Natural killer cell (primary cell): ENCODE data around the gene AKR1C1. TPM values are rescaled to one million over a fixed set of nuclear protein-coding genes. Genes with fewer than 3 reads are reported as not detected.
"Not testable (repeated sequence)": the region's sequence is repeated elsewhere in the genome, so short reads cannot be mapped to it uniquely, and the experiment has no call there.

Source experiments
- ATAC-seq, 3 donors: fragments of 150-1000 bp in 2 of 3; fragments of 200-7000 bp in 1 of 3; cut with Tn5 transposase; 1 replicate in 1 of 3; 2 replicates in 2 of 3; pipeline ENCODE4 v1.10.0; 2021; ENCODE audit warnings: mild to moderate bottlenecking in 2 of 3, moderate library complexity in 2 of 3
- DNase-seq, 2 donors: peaks; one replicate each; pipeline versions ENCODE4 v3.0.0 to v3.0.0-alpha.2; 2013 to 2021; ENCODE audit warnings: mixed read lengths in 1 of 2
- H3K27ac ChIP-seq: one replicate; pipeline ENCODE4 v1.5.1; 2013; ENCODE audit warnings: mild to moderate bottlenecking, low read length
- H3K27me3 ChIP-seq: one replicate; pipeline ENCODE4 v1.6.1; 2013; ENCODE audit warnings: low read length; ENCODE audit not compliant: control insufficient read depth, insufficient read depth
- H3K36me3 ChIP-seq: one replicate; pipeline ENCODE4 v1.6.1; 2013; ENCODE audit warnings: low read length; ENCODE audit not compliant: control insufficient read depth, insufficient read depth
- H3K4me1 ChIP-seq: one replicate; pipeline ENCODE4 v1.6.1; 2013; ENCODE audit warnings: low read length; ENCODE audit not compliant: control insufficient read depth, insufficient read depth
- H3K4me3 ChIP-seq: one replicate; pipeline ENCODE4 v1.5.1; 2013; ENCODE audit warnings: low read length
- H3K9me3 ChIP-seq: one replicate; pipeline ENCODE4 v1.6.1; 2013; ENCODE audit warnings: low read length; ENCODE audit not compliant: control insufficient read depth, insufficient read depth
- H3K27ac Mint-ChIP-seq, 2 donors: one replicate each; pipeline ENCODE4 v1.8.0; 2022; ENCODE audit warnings: mild to moderate bottlenecking in 2 of 2, mixed read lengths in 2 of 2, moderate library complexity in 1 of 2
- H3K27me3 Mint-ChIP-seq, 2 donors: one replicate each; pipeline ENCODE4 v1.8.0; 2022; ENCODE audit warnings: low read depth in 2 of 2, mixed read lengths in 2 of 2
- H3K36me3 Mint-ChIP-seq: one replicate; pipeline ENCODE4 v1.8.0; 2022; ENCODE audit warnings: mixed read lengths
- H3K4me1 Mint-ChIP-seq, 2 donors: one replicate each; pipeline ENCODE4 v1.8.0; 2022; ENCODE audit warnings: mixed read lengths in 2 of 2
- H3K4me3 Mint-ChIP-seq: one replicate; pipeline ENCODE4 v1.8.0; 2022; ENCODE audit warnings: mild to moderate bottlenecking, moderate library complexity, mixed read lengths
- H3K9me3 Mint-ChIP-seq, 2 donors: one replicate each; pipeline ENCODE4 v1.8.0; 2022; ENCODE audit warnings: mixed read lengths in 2 of 2
- CTCF ChIP-seq: fragments of 200-600 bp; IDR thresholded peaks from one replicate; pipeline ENCODE4 v1.8.0; 2022; ENCODE audit warnings: antibody characterized with exemption
- WGBS: methylation state at CpG from one replicate; pipeline ENCODE4 v1.1.7; 2013; ENCODE audit warnings: missing lambda C conversion rate; ENCODE audit not compliant: insufficient coverage; 5-methylcytosine and 5-hydroxymethylcytosine counted together
- intact Hi-C: fragments of 100-400 bp; cut with micrococcal nuclease; formaldehyde crosslinking; loops from one replicate; pipeline ENCODE4 v1.14.2; 2022
- total RNA-seq, 4 donors: library from RNA; stranded (reverse); fragments of 120-200 nt in 1 of 4; gene quantifications; one replicate each; pipeline versions ENCODE4 v1.2.3 to v1.2.4, GENCODE V29; 2013 to 2022

The AKR1C1 gene
- total RNA-seq, 3 donors from 2014 or later (not counting 1 experiment from before 2014, with no cell fraction given), result 0.16 to 0.93 (median 0.63) TPM

- H3K4me1 Mint-ChIP-seq, H3K9me3 Mint-ChIP-seq, H3K27ac Mint-ChIP-seq, H3K4me1 ChIP-seq, H3K27me3 ChIP-seq, H3K4me3 Mint-ChIP-seq, H3K36me3 Mint-ChIP-seq, H3K4me3 ChIP-seq, H3K27ac ChIP-seq, DNase-seq, H3K9me3 ChIP-seq, intact Hi-C loops, ATAC-seq, H3K36me3 ChIP-seq, H3K27me3 Mint-ChIP-seq: not testable (repeated sequence)
- 100% methylated on average over 6 of the region's 18 CpGs for WGBS
Measured at GRCh38 chr10:4972369-4973142, 9.3 kb downstream of the AKR1C1 start.

GRCh38 chr10:4973294-4973693 is 10.1 kb downstream of the AKR1C1 start:
- H3K27me3 ChIP-seq, H3K4me3 Mint-ChIP-seq, H3K9me3 ChIP-seq, H3K4me1 Mint-ChIP-seq, ATAC-seq, H3K27ac Mint-ChIP-seq, H3K9me3 Mint-ChIP-seq, H3K4me1 ChIP-seq, DNase-seq, H3K27ac ChIP-seq, H3K36me3 Mint-ChIP-seq, H3K36me3 ChIP-seq, intact Hi-C loops, H3K4me3 ChIP-seq, H3K27me3 Mint-ChIP-seq: not testable (repeated sequence)
- WGBS, result 71% methylated on average over 1 of the region's 1 CpG

- H3K36me3 Mint-ChIP-seq, H3K27ac Mint-ChIP-seq, H3K4me3 ChIP-seq, H3K27ac ChIP-seq, H3K27me3 ChIP-seq, H3K9me3 Mint-ChIP-seq, H3K27me3 Mint-ChIP-seq, H3K4me1 Mint-ChIP-seq, ATAC-seq, intact Hi-C loops, DNase-seq, H3K4me3 Mint-ChIP-seq, H3K36me3 ChIP-seq, H3K4me1 ChIP-seq, H3K9me3 ChIP-seq: not testable (repeated sequence)
Measured at GRCh38 chr10:4974400-4974799, 11.2 kb downstream of the AKR1C1 start.

GRCh38 chr10:4977025-4977424 is 13.8 kb downstream of the AKR1C1 start:
- Histone ChIP-seq H3K36me3 (no peaks in the 10 kb centered on the region), H3K27me3 (no peaks in the 10 kb centered on the region), H3K4me3 (no peak overlapping the region), H3K9me3 (no peaks in the 10 kb centered on the region), H3K4me1 (no peaks in the 10 kb centered on the region), H3K27ac (no peak overlapping the region)
- Mint-ChIP-seq H3K4me3 (no peak overlapping the region), H3K9me3 (no peaks in the 10 kb centered on the region), H3K36me3 (no peaks in the 10 kb centered on the region), H3K4me1 (peaks cover 0 to 3% of the 10 kb centered on the region in 2 donors), H3K27ac (no peak overlapping the region), H3K27me3 (peaks cover 4 to 15% of the 10 kb centered on the region in 2 donors)
- ATAC-seq, result no peak
- TF ChIP-seq CTCF, result no peak
- intact Hi-C loops, result no loop called here
- no peak for DNase-seq

GRCh38 chr10:4978870-4979269 is 15.7 kb downstream of the AKR1C1 start:
- peaks cover 0 to 6% of the 10 kb centered on the region in 2 donors for H3K4me1 Mint-ChIP-seq
- no peak for ATAC-seq
- no peak overlapping the region for H3K4me3 Mint-ChIP-seq
- Histone ChIP-seq H3K27ac (no peak overlapping the region), H3K36me3 (no peaks in the 10 kb centered on the region), H3K4me1 (no peaks in the 10 kb centered on the region), H3K27me3 (no peaks in the 10 kb centered on the region), H3K9me3 (no peaks in the 10 kb centered on the region), H3K4me3 (no peak overlapping the region)
- TF ChIP-seq CTCF, result no peak
- H3K27ac Mint-ChIP-seq, result no peak overlapping the region
- DNase-seq, result no peak
- H3K36me3 Mint-ChIP-seq, result no peaks in the 10 kb centered on the region
- no peaks in the 10 kb centered on the region for H3K9me3 Mint-ChIP-seq
- intact Hi-C loops, result no loop called here
- WGBS, result 86% methylated on average over 4 of the region's 4 CpGs
- peaks cover 4 to 16% of the 10 kb centered on the region in 2 donors for H3K27me3 Mint-ChIP-seq
